ENCODE results near the gene UBE2D2. TPM values are rescaled to one million over a fixed set of nuclear protein-coding genes. Genes with fewer than 3 reads are reported as not detected.

Gene UBE2D2
- total and polyA plus RNA-seq, 2 of the 13 experiments (the other 11 are each of a cell fraction or from before 2014, with no cell fraction given): 79.1 to 109 TPM

DNA sequence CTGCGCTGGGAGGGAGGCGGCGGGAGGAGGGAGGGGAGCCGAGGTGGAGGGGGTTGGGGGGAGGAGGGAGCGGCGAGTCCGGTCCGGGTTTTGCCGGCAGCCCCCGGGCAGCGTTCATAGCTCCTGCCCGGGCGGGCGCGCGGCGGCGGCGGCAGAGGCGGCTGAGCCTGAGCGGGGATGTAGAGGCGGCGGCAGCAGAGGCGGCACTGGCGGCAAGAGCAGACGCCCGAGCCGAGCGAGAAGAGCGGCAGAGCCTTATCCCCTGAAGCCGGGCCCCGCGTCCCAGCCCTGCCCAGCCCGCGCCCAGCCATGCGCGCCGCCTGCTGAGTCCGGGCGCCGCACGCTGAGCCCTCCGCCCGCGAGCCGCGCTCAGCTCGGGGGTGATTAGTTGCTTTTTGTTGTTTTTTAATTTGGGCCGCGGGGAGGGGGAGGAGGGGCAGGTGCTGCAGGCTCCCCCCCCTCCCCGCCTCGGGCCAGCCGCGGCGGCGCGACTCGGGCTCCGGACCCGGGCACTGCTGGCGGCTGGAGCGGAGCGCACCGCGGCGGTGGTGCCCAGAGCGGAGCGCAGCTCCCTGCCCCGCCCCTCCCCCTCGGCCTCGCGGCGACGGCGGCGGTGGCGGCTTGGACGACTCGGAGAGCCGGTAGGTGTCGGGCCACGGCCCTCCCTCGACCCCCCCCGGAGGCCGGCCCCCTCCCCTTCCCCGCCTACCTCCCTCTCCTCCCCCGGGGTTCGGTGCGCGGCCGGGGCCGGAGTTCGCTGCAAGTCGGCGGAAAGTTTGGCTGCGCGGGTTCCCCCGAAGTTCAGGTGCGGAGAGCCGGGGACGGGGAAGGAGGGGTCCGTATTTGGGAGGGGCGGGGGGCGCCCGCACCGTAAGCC is 87.3 kb downstream of the UBE2D2 start, which contains the start of gene CXXC5 (continued):
- no peak for TF ChIP-seq CAMTA2 (CRISPR knock-in tag; IDR thresholded peaks at IDR 0.05; ENCODE audit: borderline replicate concordance)
- TF ChIP-seq, protein P1, sequence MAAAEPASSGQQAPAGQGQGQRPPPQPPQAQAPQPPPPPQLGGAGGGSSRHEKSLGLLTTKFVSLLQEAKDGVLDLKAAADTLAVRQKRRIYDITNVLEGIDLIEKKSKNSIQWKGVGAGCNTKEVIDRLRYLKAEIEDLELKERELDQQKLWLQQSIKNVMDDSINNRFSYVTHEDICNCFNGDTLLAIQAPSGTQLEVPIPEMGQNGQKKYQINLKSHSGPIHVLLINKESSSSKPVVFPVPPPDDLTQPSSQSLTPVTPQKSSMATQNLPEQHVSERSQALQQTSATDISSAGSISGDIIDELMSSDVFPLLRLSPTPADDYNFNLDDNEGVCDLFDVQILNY (CRISPR knock-in tag; conservative IDR thresholded peaks at IDR 0.05): no peak
- TF ChIP-seq NFIB (CRISPR knock-in tag; IDR thresholded peaks at IDR 0.05; ENCODE audit: borderline replicate concordance): no peak
- TF ChIP-seq, protein P2, sequence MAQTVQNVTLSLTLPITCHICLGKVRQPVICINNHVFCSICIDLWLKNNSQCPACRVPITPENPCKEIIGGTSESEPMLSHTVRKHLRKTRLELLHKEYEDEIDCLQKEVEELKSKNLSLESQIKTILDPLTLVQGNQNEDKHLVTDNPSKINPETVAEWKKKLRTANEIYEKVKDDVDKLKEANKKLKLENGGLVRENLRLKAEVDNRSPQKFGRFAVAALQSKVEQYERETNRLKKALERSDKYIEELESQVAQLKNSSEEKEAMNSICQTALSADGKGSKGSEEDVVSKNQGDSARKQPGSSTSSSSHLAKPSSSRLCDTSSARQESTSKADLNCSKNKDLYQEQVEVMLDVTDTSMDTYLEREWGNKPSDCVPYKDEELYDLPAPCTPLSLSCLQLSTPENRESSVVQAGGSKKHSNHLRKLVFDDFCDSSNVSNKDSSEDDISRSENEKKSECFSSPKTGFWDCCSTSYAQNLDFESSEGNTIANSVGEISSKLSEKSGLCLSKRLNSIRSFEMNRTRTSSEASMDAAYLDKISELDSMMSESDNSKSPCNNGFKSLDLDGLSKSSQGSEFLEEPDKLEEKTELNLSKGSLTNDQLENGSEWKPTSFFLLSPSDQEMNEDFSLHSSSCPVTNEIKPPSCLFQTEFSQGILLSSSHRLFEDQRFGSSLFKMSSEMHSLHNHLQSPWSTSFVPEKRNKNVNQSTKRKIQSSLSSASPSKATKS (CRISPR knock-in tag; IDR thresholded peaks at IDR 0.05): no peak; the same call in 1 of the 2 replicates
- TF ChIP-seq, protein P3, sequence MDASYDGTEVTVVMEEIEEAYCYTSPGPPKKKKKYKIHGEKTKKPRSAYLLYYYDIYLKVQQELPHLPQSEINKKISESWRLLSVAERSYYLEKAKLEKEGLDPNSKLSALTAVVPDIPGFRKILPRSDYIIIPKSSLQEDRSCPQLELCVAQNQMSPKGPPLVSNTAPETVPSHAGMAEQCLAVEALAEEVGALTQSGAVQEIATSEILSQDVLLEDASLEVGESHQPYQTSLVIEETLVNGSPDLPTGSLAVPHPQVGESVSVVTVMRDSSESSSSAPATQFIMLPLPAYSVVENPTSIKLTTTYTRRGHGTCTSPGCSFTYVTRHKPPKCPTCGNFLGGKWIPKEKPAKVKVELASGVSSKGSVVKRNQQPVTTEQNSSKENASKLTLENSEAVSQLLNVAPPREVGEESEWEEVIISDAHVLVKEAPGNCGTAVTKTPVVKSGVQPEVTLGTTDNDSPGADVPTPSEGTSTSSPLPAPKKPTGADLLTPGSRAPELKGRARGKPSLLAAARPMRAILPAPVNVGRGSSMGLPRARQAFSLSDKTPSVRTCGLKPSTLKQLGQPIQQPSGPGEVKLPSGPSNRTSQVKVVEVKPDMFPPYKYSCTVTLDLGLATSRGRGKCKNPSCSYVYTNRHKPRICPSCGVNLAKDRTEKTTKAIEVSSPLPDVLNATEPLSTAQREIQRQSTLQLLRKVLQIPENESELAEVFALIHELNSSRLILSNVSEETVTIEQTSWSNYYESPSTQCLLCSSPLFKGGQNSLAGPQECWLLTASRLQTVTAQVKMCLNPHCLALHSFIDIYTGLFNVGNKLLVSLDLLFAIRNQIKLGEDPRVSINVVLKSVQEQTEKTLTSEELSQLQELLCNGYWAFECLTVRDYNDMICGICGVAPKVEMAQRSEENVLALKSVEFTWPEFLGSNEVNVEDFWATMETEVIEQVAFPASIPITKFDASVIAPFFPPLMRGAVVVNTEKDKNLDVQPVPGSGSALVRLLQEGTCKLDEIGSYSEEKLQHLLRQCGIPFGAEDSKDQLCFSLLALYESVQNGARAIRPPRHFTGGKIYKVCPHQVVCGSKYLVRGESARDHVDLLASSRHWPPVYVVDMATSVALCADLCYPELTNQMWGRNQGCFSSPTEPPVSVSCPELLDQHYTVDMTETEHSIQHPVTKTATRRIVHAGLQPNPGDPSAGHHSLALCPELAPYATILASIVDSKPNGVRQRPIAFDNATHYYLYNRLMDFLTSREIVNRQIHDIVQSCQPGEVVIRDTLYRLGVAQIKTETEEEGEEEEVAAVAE (CRISPR knock-in tag; IDR thresholded peaks at IDR 0.05; ENCODE audit: borderline replicate concordance): no peak
- TF ChIP-seq HDAC1 (CRISPR knock-in tag; IDR thresholded peaks at IDR 0.05): peak; percentile 48
- TF ChIP-seq CEBPG (CRISPR knock-in tag; IDR thresholded peaks at IDR 0.05): peak; percentile 11; the same call in 1 of the 2 replicates
- TF ChIP-seq, protein P4, sequence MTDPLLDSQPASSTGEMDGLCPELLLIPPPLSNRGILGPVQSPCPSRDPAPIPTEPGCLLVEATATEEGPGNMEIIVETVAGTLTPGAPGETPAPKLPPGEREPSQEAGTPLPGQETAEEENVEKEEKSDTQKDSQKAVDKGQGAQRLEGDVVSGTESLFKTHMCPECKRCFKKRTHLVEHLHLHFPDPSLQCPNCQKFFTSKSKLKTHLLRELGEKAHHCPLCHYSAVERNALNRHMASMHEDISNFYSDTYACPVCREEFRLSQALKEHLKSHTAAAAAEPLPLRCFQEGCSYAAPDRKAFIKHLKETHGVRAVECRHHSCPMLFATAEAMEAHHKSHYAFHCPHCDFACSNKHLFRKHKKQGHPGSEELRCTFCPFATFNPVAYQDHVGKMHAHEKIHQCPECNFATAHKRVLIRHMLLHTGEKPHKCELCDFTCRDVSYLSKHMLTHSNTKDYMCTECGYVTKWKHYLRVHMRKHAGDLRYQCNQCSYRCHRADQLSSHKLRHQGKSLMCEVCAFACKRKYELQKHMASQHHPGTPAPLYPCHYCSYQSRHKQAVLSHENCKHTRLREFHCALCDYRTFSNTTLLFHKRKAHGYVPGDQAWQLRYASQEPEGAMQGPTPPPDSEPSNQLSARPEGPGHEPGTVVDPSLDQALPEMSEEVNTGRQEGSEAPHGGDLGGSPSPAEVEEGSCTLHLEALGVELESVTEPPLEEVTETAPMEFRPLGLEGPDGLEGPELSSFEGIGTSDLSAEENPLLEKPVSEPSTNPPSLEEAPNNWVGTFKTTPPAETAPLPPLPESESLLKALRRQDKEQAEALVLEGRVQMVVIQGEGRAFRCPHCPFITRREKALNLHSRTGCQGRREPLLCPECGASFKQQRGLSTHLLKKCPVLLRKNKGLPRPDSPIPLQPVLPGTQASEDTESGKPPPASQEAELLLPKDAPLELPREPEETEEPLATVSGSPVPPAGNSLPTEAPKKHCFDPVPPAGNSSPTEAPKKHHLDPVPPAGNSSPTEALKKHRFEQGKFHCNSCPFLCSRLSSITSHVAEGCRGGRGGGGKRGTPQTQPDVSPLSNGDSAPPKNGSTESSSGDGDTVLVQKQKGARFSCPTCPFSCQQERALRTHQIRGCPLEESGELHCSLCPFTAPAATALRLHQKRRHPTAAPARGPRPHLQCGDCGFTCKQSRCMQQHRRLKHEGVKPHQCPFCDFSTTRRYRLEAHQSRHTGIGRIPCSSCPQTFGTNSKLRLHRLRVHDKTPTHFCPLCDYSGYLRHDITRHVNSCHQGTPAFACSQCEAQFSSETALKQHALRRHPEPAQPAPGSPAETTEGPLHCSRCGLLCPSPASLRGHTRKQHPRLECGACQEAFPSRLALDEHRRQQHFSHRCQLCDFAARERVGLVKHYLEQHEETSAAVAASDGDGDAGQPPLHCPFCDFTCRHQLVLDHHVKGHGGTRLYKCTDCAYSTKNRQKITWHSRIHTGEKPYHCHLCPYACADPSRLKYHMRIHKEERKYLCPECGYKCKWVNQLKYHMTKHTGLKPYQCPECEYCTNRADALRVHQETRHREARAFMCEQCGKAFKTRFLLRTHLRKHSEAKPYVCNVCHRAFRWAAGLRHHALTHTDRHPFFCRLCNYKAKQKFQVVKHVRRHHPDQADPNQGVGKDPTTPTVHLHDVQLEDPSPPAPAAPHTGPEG (CRISPR knock-in tag; IDR thresholded peaks at IDR 0.05): peak; percentile 81; the same call in 1 of the 2 replicates
- no peak for TF ChIP-seq ADNP (CRISPR knock-in tag; IDR thresholded peaks at IDR 0.05)
- no peak for TF ChIP-seq SIX1 (CRISPR knock-in tag; IDR thresholded peaks at IDR 0.05; ENCODE audit: borderline replicate concordance)
- TF ChIP-seq REPIN1 (CRISPR knock-in tag; IDR thresholded peaks at IDR 0.05; ENCODE audit: borderline replicate concordance, low read depth): peak; percentile 25; the same call in 1 of the 2 replicates
- TF ChIP-seq, protein P5, sequence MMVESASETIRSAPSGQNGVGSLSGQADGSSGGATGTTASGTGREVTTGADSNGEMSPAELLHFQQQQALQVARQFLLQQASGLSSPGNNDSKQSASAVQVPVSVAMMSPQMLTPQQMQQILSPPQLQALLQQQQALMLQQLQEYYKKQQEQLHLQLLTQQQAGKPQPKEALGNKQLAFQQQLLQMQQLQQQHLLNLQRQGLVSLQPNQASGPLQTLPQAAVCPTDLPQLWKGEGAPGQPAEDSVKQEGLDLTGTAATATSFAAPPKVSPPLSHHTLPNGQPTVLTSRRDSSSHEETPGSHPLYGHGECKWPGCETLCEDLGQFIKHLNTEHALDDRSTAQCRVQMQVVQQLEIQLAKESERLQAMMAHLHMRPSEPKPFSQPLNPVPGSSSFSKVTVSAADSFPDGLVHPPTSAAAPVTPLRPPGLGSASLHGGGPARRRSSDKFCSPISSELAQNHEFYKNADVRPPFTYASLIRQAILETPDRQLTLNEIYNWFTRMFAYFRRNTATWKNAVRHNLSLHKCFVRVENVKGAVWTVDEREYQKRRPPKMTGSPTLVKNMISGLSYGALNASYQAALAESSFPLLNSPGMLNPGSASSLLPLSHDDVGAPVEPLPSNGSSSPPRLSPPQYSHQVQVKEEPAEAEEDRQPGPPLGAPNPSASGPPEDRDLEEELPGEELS (CRISPR knock-in tag; IDR thresholded peaks at IDR 0.05): no peak; the same call in 1 of the 2 replicates
